DMS153 (cell line): ENCODE results near the gene LRP8.

ENCODE experiments used
- DNase-seq: peaks from one replicate; lab custom pipeline; 2025; lab: John Stamatoyannopoulos, UW

LRP8 gene

DNA sequence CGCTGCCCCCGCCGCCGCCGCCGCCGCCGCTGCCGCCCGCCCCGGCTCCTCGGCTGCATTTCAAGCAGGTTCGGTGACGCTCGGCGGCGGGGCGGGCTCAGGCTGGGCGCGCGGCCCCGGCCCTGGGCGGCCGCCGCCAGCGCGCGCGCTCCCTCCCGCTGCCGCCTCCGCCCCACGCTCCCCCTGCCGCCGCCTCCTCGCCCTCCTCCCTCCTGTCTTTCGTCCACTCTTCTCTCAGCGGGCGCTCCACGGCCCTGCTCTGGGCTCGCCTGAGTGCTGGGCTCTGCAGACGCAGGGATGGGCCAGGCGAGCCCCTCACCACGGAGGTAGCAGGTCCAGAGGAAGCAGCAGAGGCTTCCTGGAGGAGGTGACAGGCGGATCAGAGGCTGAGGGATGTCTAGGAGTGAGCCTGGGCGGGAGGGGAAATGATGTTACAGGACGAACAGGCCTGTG lies at the start of gene LRP8:
TSS of gene LRP8 (minus strand) at position 62 of the 453 bp plus-strand sequence. CDS start 158 bp downstream, outside the sequence.
- peak; percentile 10 for DNase-seq

DNA sequence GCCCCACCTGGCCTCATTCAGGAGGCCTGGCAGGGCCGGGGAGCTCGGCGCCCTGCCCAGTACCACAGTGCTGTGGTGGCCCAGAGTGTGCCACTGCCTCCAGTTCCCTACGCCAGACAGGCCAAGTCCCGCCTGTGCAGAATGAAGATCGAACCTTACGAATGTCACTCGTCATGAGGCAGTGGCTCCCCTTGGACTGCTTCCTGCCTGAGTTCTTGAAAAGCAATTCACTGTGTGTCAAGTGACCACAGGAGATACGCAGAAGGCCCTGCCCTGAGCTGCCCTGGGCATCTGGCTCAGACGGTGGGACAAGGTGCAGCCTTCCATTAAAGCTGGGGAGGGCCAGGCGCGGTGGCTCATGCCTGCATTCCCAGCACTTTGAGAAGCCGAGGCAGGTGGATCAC lies 49.6 kb upstream of the LRP8 start:
- DNase-seq: no peak

- DNase-seq: peak; percentile 74
Measured at GRCh38 chr1:53376742-53377437, 49.0 kb upstream of the LRP8 start.

DNA sequence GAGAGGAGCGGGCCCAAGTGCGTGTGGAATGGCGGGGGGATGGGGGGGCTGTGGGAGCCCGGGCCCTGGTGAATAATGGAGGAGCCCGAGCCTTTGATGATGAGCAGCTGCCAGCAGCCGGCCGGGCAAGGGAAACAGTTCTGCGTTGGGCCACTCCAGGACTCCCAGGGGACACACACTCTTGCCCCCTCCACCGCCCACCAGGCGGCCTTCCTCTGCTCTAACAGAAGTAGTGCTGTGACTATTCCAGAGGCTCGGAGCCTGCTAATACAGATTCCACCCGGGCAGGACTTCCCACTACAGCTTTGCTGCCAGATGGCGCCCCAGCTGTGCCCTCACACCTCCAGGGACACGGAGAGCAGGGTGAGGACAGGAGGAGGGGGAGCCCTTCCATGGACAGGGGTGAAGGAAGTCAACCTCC lies 48.2 kb upstream of the LRP8 start:
- peak; percentile 75 for DNase-seq

- no peak for DNase-seq
Measured at GRCh38 chr1:53375440-53375839, 47.6 kb upstream of the LRP8 start.

GRCh38 chr1:53373246-53373645 lies 45.4 kb upstream of the LRP8 start:
- no peak for DNase-seq

- no peak for DNase-seq
Measured at GRCh38 chr1:53372501-53372951, 44.7 kb upstream of the LRP8 start.

DNA sequence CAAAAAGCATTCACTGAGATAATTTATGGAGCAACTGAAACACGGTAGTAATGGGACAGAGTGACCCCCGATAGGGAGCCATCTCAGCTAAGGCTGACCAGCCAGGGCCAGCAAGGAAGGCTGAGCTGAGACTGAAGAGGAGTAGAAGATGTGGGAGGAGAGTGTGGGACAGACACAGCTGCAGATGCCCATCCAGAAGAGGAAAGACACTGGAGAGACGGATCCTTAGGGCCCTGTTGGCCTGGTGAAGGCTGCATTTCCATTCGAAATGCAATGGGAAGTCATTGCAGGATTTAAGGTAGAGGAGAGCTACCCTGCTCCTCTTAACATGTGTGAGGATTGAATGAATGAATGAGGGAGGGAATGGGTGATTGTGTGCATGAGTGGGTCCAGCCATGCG lies 44.0 kb upstream of the LRP8 start:
- DNase-seq: no peak

- no peak for DNase-seq
Measured at GRCh38 chr1:53371121-53371666, 43.3 kb upstream of the LRP8 start.

GRCh38 chr1:53370369-53370961 lies 42.6 kb upstream of the LRP8 start:
- DNase-seq: no peak

DNA sequence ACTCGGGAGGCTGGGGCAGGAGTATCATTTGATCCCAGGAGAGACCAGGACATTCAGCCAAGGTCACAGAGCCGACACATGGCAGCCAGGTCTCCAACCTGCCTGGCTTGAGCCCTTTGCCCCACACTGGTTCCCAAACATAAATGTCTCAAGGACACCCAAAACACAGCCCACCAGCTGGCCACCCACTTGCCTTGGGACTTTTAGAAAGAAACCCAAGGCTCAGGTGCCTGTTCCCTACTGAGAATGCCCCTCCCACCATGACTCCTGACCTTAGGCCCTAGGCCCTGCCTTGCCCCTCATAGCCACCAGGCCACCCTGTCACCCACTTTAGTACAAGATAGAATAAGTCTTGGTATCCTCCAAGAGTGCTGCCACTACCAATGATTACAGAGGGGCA lies 41.9 kb upstream of the LRP8 start:
- no peak for DNase-seq

DNA sequence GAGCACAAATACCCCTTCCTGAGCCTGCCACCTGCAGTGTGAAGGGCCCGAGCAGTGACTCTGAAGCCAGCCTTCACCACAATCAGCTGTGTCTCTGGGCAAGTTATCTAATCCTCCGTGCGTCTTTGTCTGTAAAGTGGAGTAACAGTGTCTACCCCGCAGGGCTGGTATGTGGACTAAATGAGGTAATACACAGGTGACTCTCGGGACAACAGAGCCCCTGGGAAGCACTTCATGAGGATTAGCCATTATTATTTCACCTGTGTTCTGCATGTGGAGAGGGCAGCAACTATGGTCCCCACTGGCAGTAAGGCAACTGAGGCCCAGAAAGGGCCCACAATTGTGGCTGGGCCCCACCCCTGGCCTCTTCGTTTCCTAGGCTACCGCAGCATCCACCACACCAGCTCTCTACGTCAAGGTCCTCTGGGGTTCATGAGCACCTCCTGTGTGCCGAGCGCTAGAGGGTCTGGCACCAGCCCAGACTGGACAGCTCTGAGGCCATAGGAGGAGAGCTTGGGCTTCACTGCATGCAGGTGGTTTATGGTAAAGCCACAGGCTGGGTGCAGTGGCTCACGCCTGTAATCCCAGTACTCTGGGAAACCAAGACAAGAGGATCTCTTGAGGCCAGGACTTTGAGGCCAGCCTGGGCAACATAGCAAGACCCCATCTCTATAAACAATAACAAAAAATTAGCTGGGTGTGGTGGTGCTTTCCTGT lies 41.3 kb upstream of the LRP8 start:
- no peak for DNase-seq

DNA sequence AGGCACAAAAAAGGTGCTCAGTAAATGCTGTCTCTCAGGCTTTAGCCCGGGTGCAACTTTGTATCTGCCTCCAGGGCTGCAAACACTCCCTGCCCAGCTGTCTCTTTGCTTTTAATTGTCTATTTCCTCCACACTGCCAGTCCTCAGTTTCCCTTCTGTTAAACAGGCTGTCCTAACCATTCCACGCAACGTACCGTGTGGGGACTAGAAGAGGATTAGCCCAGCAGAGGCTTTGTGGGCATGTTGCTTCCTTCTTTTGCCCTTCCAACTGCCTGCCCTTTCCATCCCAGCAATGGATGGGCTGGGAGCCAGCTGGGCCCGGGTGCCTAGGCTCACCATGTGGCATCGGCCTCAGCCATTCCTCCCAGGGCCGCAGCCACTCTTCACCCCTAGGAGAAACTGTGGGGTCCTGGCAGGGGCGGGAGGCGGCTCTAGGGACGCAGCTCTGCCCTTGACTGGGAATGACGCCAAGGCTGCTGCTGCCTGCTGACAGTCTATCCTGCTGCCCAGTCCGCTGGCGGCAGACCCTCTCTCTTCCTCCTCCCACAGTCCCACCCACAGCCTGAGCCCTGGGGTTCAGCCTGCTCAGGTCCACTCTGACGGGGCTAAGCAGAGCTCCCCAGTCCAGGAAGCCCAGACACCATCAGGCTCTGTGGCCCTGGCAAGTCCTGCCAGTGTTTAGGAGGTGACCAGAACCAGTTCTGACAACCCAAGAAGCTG lies 40.6 kb upstream of the LRP8 start:
- DNase-seq: no peak

DNA sequence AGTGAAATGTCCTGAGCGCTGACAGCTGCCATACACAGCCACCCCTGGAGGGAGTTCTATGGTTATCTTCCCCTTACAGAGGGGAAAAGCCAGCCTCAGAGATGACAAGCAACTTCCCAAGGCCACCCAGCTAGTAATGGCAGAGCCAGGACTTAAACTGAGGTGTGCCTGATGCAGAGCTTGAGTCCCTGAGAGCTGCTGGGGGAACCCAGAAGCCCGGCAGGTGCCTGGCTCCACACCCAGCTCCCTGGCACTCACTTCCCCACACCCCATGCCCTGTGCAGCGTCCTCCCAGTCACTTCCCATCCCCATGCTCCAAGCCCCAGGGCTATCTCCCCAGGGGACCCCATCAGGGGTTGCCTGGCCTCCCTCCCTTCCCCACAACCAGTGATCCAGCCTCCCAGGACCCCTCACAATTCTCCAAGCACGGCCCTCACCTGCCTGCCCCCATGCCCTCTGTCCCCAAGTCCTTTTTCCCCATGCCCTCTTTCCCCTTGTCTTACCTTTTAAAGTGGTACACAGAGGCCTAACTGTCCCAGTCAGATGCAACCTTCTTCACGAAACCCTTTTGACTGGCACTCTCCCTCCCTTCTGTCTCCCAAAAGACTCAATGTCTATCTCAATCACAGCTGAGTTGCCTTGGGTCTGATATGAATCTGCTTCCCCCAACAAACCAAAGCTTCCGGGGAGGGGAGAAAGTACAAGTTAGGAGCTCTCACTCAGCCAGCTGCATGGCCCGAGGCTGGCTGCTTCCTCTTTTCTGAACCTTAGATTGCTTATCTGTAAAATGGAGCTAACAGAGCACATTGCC lies 39.8 kb upstream of the LRP8 start:
- no peak for DNase-seq

GRCh38 chr1:53366901-53367502 lies 39.1 kb upstream of the LRP8 start:
- no peak for DNase-seq

DNA sequence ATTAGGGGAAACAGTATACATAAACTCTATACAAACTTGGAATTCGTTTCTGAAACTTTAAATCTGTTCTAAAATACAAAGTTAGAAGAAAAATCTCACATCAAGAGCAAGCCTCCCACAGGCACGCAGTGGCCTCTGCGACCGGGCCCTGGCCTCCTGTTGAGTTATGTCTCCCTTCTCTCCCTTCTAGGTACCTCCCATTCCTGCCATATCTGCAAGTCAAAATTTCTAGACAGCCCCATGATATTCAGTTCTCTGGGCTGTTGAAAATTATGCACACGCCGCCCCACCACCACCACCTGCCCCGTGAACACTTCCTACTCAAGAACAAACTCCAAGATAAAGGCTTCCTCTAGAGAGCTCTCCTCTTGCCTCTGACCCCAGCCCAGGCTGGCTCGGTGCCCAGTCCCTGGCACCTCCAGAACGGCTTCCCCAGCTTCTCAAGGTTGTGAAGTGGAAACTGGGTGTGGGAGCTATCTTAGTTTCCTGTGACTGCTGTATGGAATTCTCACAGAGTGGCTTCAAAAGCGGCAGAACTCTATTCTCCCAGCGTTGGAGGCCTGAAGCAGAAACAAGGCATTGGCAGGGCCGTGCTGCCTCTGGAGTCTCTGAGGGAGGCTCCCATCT lies 37.7 kb upstream of the LRP8 start:
- no peak for DNase-seq

DNA sequence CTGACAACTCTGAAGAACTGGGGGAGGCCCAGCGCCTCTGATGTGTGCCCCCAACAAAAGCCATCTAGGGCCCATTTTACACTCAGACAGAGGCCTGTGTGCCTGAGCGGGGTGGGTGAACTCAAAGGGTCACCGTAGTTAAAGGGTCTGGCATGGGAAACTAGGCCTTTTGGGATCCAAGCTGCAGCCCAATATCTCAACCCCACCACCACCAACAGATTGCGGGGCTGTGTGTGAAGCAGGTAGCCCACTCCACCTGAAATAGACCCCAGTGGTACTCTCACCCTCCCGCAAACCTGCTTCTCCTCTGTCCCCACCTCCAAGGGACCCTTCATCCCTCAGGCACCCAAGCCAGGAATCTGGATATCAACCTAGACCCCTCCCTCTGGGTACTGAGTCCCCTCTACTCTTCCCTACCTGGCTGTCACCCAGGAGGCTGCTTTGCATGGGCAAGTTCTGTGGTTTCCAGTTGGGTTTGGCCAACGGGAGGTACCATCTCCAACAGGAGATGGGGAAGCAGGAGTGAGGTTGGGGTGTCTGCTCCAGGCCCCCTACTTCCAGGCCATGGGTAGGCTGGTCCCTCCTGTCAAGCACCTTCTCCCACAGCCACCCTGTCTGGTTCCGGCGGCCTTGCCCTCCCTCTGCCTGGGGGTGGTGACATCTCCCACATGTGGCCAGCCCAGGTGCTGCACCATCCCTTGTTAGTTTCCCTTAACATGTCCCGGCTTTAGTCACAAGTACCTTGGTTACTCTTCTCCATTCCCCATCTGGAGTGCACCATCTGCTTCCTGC lies 35.2 kb upstream of the LRP8 start:
- DNase-seq: no peak

GRCh38 chr1:53362270-53362669 lies 34.4 kb upstream of the LRP8 start:
- no peak for DNase-seq

- DNase-seq: no peak
Measured at GRCh38 chr1:53361541-53361961, 33.7 kb upstream of the LRP8 start.

DNA sequence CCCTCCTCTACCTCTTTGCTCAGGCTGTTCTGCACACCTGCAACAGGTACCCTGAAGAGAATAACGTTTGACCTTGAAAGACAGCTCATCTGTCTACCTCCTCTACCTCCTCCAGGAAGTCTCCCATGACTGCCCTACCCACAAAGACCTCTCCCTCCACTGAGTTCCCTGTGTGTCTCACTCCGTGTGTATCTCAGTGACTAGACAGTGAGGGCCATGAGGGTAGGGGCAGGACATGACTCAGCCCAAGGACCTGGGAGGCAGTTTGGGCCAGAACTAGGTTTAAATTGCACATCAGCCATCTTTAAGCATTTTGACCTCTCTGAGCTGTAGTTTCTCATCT lies 32.0 kb upstream of the LRP8 start:
- DNase-seq: no peak
